SK-N-SH (cell line): Measurements from ENCODE around the gene TTC3. TPM values are rescaled to one million over a fixed set of nuclear protein-coding genes. Genes with fewer than 3 reads are reported as not detected.

Experiments used
- CTCF ChIA-PET: fragments of 300-600, 350-600 bp; formaldehyde crosslinking; extraction: SDS; loops from one replicate; lab custom pipeline; 2021; lab: Yijun Ruan, JAX
- POLR2A ChIA-PET: fragments of 350-600 bp; sonication (Branson Sonifier 250); formaldehyde crosslinking; extraction: SDS; loops from one replicate; lab custom pipeline; 2020; ENCODE audit warnings: antibody characterized with exemption, inconsistent platforms; lab: Yijun Ruan, JAX
- DNase-seq: peaks from one replicate; pipeline ENCODE4 v3.0.0; 2012
- H2AFZ ChIP-seq: fragments of 200-600 bp; sonication (generic); 2 replicates; pipeline ENCODE4 v1.8.1; 2016; ENCODE audit warnings: antibody characterized with exemption, mild to moderate bottlenecking, low read depth
- H3F3A ChIP-seq: fragments of 200-600 bp; sonication (generic); replicated peaks from 2 replicates; pipeline ENCODE3; 2016; ENCODE audit warnings: antibody characterized with exemption, mild to moderate bottlenecking; ENCODE audit not compliant: insufficient read depth
- H3K27ac ChIP-seq, 2 experiments: fragments of 200-500 bp in 1 of 2; fragments of 200-600 bp in 1 of 2; sonication (Bioruptor generic) in 1 of 2; sonication (generic), shearing (Covaris generic) in 1 of 2; 2 replicates each; pipeline versions ENCODE4 v1.5.1 to v1.6.1; 2014 to 2016; ENCODE audit warnings: low read depth in 2 of 2, inconsistent platforms in 1 of 2, low read length in 1 of 2, mild to moderate bottlenecking in 1 of 2, mixed read lengths in 1 of 2
- H3K27me3 ChIP-seq: fragments of 200-600 bp; sonication (generic), shearing (Covaris generic); 2 replicates; pipeline ENCODE4 v1.6.1; 2016; ENCODE audit warnings: mixed run types; ENCODE audit not compliant: insufficient read depth
- H3K36me3 ChIP-seq, 2 experiments: fragments of 200-500 bp in 1 of 2; fragments of 200-600 bp in 1 of 2; sonication (Bioruptor generic) in 1 of 2; sonication (generic) in 1 of 2; replicated peaks in 1 of 2; 2 replicates each; pipeline versions ENCODE3 to v1.5.1; 2014 to 2016; ENCODE audit warnings: low read length in 1 of 2, mild to moderate bottlenecking in 1 of 2; ENCODE audit not compliant: insufficient read depth in 2 of 2, control insufficient read depth in 1 of 2
- H3K4me1 ChIP-seq, 2 experiments: fragments of 200-500 bp in 1 of 2; fragments of 200-600 bp in 1 of 2; sonication (Bioruptor generic) in 1 of 2; sonication (generic), shearing (Covaris generic) in 1 of 2; 2 replicates each; pipeline versions ENCODE4 v1.5.1 to v1.6.1; 2014 to 2016; ENCODE audit warnings: low read depth in 1 of 2, low read length in 1 of 2, mixed run types in 1 of 2; ENCODE audit not compliant: insufficient read depth in 2 of 2, control insufficient read depth in 1 of 2
- H3K4me2 ChIP-seq: fragments of 200-600 bp; sonication (generic), shearing (Covaris generic); 2 replicates; pipeline ENCODE4 v1.6.1; 2017; ENCODE audit warnings: mixed run types
- H3K4me3 ChIP-seq, 2 experiments: fragments of 200-500 bp in 1 of 2; fragments of 200-600 bp in 1 of 2; sonication (Bioruptor generic) in 1 of 2; sonication (generic), shearing (Covaris generic) in 1 of 2; 2 replicates each; pipeline versions ENCODE4 v1.5.1 to v1.8.1; 2014 to 2016; ENCODE audit warnings: low read depth in 2 of 2, inconsistent platforms in 1 of 2, low read length in 1 of 2, mild to moderate bottlenecking in 1 of 2, mixed read lengths in 1 of 2, moderate library complexity in 1 of 2
- H3K79me2 ChIP-seq: fragments of 200-600 bp; sonication (generic); 2 replicates; pipeline ENCODE4 v1.8.1; 2017; ENCODE audit warnings: mild to moderate bottlenecking; ENCODE audit not compliant: insufficient read depth
- H3K9ac ChIP-seq: fragments of 200-600 bp; sonication (generic); 2 replicates; pipeline ENCODE4 v1.6.1; 2017; ENCODE audit warnings: mixed run types
- H3K9me2 ChIP-seq: fragments of 200-600 bp; sonication (generic); 2 replicates; pipeline ENCODE4 v1.6.1; 2017; ENCODE audit warnings: mixed run types
- H3K9me3 ChIP-seq: fragments of 200-600 bp; sonication (generic); 2 replicates; pipeline ENCODE4 v1.6.1; 2017; ENCODE audit warnings: mixed run types, mild to moderate bottlenecking, moderate library complexity
- H4K20me1 ChIP-seq: fragments of 200-600 bp; sonication (generic); 2 replicates; pipeline ENCODE4 v1.6.1; 2017; ENCODE audit warnings: mild to moderate bottlenecking, mixed run types; ENCODE audit not compliant: insufficient read depth
- ELF1 ChIP-seq: IDR thresholded peaks from 2 replicates; pipeline ENCODE4 v1.4.0; 2012
- EP300 ChIP-seq, 2 experiments: IDR thresholded peaks; 2 replicates each; pipeline versions ENCODE4 v1.4.0 to v1.6.1; 2012; ENCODE audit warnings: borderline replicate concordance in 1 of 2, low read depth in 1 of 2, low read length in 1 of 2
- EZH2phosphoT487 ChIP-seq: fragments of 200-600 bp; sonication (generic); IDR thresholded peaks from 2 replicates; pipeline ENCODE4 v1.6.1; 2017; ENCODE audit warnings: low read depth, mixed run types, mild to moderate bottlenecking, antibody characterized with exemption, moderate library complexity, borderline replicate concordance
- FOSL2 ChIP-seq: IDR thresholded peaks from 2 replicates; pipeline ENCODE4 v1.4.0; 2012; ENCODE audit warnings: low read depth, mild to moderate bottlenecking, moderate library complexity, borderline replicate concordance
- FOXJ3 ChIP-seq: sonication (generic); formaldehyde crosslinking; IDR thresholded peaks from 2 replicates; pipeline ENCODE4 v1.5.1; 2020; ENCODE audit warnings: mild to moderate bottlenecking, missing genetic modification reagents
- FOXM1 ChIP-seq: IDR thresholded peaks from 2 replicates; pipeline ENCODE4 v1.4.0; 2012; ENCODE audit warnings: low read depth, mild to moderate bottlenecking
- GATA2 ChIP-seq: sonication (generic); formaldehyde crosslinking; IDR thresholded peaks from 2 replicates; pipeline ENCODE4 v1.5.0; 2020; ENCODE audit warnings: mild to moderate bottlenecking, missing genetic modification reagents
- MEF2A ChIP-seq: IDR thresholded peaks from 2 replicates; pipeline ENCODE4 v1.4.0; 2012; ENCODE audit warnings: low read depth, borderline replicate concordance
- MXI1 ChIP-seq: IDR thresholded peaks from 2 replicates; pipeline ENCODE4 v1.6.1; 2012; ENCODE audit warnings: mild to moderate bottlenecking, low read depth, low read length, improper control_type of control experiment
- NRF1 ChIP-seq: IDR thresholded peaks from 2 replicates; pipeline ENCODE4 v1.6.1; 2012; ENCODE audit warnings: low read depth, mild to moderate bottlenecking, low read length
- PBX3 ChIP-seq: IDR thresholded peaks from 2 replicates; pipeline ENCODE4; 2012
- POLR2AphosphoS5 ChIP-seq: IDR thresholded peaks from 2 replicates; pipeline ENCODE4 v1.6.1; 2012; ENCODE audit warnings: low read depth, low read length
- RFX5 ChIP-seq: IDR thresholded peaks from 2 replicates; pipeline ENCODE4 v1.6.1; 2012; ENCODE audit warnings: mild to moderate bottlenecking, improper control_type of control experiment, low read length
- RXRA ChIP-seq: IDR thresholded peaks from 2 replicates; pipeline ENCODE4 v1.4.0; 2012; ENCODE audit warnings: low read depth, mild to moderate bottlenecking, borderline replicate concordance
- SMC3 ChIP-seq: IDR thresholded peaks from 2 replicates; pipeline ENCODE4 v1.6.1; 2012; ENCODE audit warnings: low read depth, low read length, improper control_type of control experiment
- TAF1 ChIP-seq: IDR thresholded peaks from 2 replicates; pipeline ENCODE4 v1.6.1; 2012; ENCODE audit warnings: low read depth, mild to moderate bottlenecking, low read length, moderate library complexity, borderline replicate concordance
- TCF12 ChIP-seq: IDR thresholded peaks from 2 replicates; pipeline ENCODE4 v1.4.0; 2012
- YY1 ChIP-seq: IDR thresholded peaks from 2 replicates; pipeline ENCODE4 v1.4.0; 2012; ENCODE audit warnings: low read depth, mild to moderate bottlenecking
- WGBS: methylation state at CpG from one replicate; pipeline ENCODE4 v1.1.6; 2017; ENCODE audit warnings: low lambda C conversion rate; 5-methylcytosine and 5-hydroxymethylcytosine counted together
- polyA plus RNA-seq, 3 experiments: library from polyadenylated mRNA; depleted of rRNA; stranded (reverse); fragments of >200 nt; gene quantifications; 2 replicates each; pipeline ENCODE4 v1.2.3, GENCODE V29; 2012
- TF ChIP-seq, protein P1 (sequence below): fragments of 150-350 bp; IDR thresholded peaks from 2 replicates; pipeline ENCODE4 v1.6.1; 2017; ENCODE audit warnings: antibody characterized with exemption, low read length, low read depth, borderline replicate concordance

TTC3 gene
- polyA plus RNA-seq, 1 of the 3 experiments (the other 2 are of a cell fraction): 35.7 TPM

DNA sequence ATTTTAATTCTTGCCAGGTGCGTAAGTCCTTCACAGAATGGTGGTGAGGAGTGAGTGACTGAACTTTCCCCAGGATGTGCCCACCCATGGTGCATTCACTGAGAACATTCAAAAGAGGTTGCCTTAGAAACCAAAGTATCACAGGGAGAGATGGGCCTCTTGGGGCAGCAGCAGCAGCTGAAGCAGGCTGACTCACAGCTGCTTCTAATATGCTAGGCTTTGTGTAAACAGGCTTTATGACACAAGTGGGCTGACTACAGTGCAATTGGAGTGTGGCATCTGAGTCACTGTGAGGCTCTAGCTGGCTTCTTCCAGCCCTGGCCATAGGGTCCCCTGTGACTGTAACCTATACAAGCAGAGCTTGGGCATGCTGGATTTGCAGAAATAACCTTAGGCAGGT is 12.8 kb upstream of the TTC3 start (continued):
- TF ChIP-seq, protein P1, sequence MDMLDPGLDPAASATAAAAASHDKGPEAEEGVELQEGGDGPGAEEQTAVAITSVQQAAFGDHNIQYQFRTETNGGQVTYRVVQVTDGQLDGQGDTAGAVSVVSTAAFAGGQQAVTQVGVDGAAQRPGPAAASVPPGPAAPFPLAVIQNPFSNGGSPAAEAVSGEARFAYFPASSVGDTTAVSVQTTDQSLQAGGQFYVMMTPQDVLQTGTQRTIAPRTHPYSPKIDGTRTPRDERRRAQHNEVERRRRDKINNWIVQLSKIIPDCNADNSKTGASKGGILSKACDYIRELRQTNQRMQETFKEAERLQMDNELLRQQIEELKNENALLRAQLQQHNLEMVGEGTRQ: no peak
- no peak for TF ChIP-seq GATA2 (CRISPR knock-in tag)
- TF ChIP-seq TAF1: no peak
- TF ChIP-seq YY1: no peak
- 0 out of 2 replicates have a peak, but pooled peaks have one; percentile 17 for TF ChIP-seq MXI1
- no peak for TF ChIP-seq NRF1
- no peak for TF ChIP-seq RXRA
- TF ChIP-seq RFX5: no peak
- no peak for TF ChIP-seq ELF1
- no peak for TF ChIP-seq FOXM1
- no peak for TF ChIP-seq EZH2phosphoT487
- TF ChIP-seq POLR2AphosphoS5: no peak

DNA sequence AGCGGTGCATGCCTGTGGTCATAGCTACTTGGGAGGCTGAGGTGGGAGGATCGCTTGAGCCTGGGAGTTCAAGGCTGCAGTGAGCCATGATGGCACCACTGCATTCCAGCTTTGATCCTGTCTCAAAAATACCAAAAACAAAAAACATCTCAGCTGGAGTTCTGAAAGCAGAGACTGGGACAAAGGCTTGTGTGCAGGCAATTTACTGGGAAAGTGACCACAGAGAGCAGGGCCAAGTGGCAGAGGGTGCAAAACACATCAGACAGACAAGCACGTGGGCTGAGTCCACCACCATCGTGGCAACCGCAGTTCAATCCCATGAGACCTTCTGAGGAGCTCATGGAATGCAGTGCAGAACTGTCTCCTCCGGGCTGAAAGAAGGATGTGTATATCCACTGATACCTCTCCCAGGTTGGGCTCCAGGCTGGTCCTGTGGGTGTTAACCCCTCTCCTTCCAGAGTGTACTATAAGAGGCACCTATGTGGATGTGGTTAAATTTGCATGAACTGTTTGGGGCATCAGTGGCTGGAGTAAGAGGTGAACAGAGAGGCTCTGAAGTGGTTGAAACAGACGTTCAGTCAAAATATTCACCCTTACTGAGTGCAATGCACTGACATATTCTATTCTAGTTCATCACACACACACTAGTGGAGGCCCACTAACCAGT is 11.0 kb upstream of the TTC3 start:
- Histone ChIP-seq H3K4me3 (no peak overlapping the region), H2AFZ (no peak overlapping the region), H3K36me3 (peaks cover 14 to 17% of the 10 kb centered on the region in 2 experiments), H4K20me1 (no peaks in the 10 kb centered on the region), H3K27ac (no peak overlapping the region), H3K27me3 (no peaks in the 10 kb centered on the region), H3F3A (peaks cover 10% of the 10 kb centered on the region), H3K79me2 (no peaks in the 10 kb centered on the region), H3K4me2 (no peak overlapping the region), H3K9me3 (no peaks in the 10 kb centered on the region), H3K4me1 (peaks cover 9 to 20% of the 10 kb centered on the region in 2 experiments; a peak in 3 of 4 replicates), H3K9me2 (no peaks in the 10 kb centered on the region), H3K9ac (no peak overlapping the region)
- ChIA-PET POLR2A (no interaction called here), CTCF (interaction anchor here (1.0 to 1.3 kb wide), 2 partner anchors 25 to 52 kb away, joined by 3 to 5 read pairs; no protein-coding TSS in a partner anchor)
- TF ChIP-seq EP300 (IDR thresholded peaks at IDR 0.05; ENCODE audit: borderline replicate concordance in 1 of 2, low read depth in 1 of 2, low read length in 1 of 2): no peak
- no peak for TF ChIP-seq YY1
- no peak for TF ChIP-seq FOXJ3 (CRISPR knock-in tag)
- no peak for TF ChIP-seq RXRA
- no peak for TF ChIP-seq TCF12
- TF ChIP-seq SMC3: no peak
- TF ChIP-seq PBX3: no peak
- no peak for TF ChIP-seq GATA2 (CRISPR knock-in tag)
- no peak for TF ChIP-seq FOSL2
- TF ChIP-seq MEF2A: no peak
- no peak for DNase-seq
- WGBS: 95% methylated on average over 7 of the region's 7 CpGs
